Measurements from ENCODE around the gene CIAO2B.

Gene CIAO2B

GRCh38 chr16:66930189-66930588 is 4.0 kb downstream of the CIAO2B start:
- TF ChIP-seq GATA2 (IDR thresholded peaks at IDR 0.05; ENCODE audit: low read depth, low read length): no peak
- TF ChIP-seq GATA3 (IDR thresholded peaks at IDR 0.05; ENCODE audit: low read depth, low read length): no peak

GRCh38 chr16:66928702-66929388 is 5.4 kb downstream of the CIAO2B start:
- no peak for TF ChIP-seq GATA3 (IDR thresholded peaks at IDR 0.05; ENCODE audit: low read depth, low read length)
- no peak for TF ChIP-seq GATA2 (IDR thresholded peaks at IDR 0.05; ENCODE audit: low read depth, low read length)

- no peak for TF ChIP-seq GATA2 (IDR thresholded peaks at IDR 0.05; ENCODE audit: low read depth, low read length)
- TF ChIP-seq GATA3 (IDR thresholded peaks at IDR 0.05; ENCODE audit: low read depth, low read length): no peak
Measured at GRCh38 chr16:66927918-66928649, 6.1 kb downstream of the CIAO2B start.

- no peak for TF ChIP-seq GATA2 (IDR thresholded peaks at IDR 0.05; ENCODE audit: low read depth, low read length)
Measured at GRCh38 chr16:66926961-66927436, 7.2 kb downstream of the CIAO2B start.

GRCh38 chr16:66926171-66926947 is 7.8 kb downstream of the CIAO2B start:
- TF ChIP-seq GATA2 (IDR thresholded peaks at IDR 0.05; ENCODE audit: low read depth, low read length): no peak
- no peak for TF ChIP-seq GATA3 (IDR thresholded peaks at IDR 0.05; ENCODE audit: low read depth, low read length)

DNA sequence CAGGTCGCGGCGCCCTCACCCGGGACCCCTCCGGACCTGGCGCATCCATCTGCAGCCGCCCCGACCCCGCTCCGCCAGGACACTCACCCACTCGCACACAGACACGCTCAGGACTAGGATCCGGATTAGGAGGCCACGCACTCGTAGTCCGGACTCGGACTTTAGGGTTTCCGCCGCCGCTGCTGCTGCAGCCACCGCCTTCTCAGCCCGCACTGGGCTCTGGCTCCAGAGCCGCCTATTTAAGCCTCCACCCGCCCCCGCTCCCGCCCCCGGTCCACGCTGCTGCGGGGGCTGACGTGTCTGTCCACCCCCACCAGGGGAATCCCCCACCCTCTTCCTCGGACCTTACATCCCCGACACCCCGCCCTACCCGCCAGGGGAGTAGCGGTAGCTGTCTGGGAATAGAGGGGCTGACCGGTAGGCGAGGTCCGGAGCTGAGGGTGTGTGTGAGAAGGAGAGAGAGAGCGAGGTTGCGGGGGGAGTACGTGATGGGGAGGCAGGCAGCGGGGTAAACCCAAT is 8.8 kb downstream of the CIAO2B start, which contains the start of gene RRAD:
Gene RRAD, minus strand, starts transcription at position 214 of the 519 bp plus-strand sequence. CDS start 356 bp downstream, outside the sequence.
- TF ChIP-seq GATA2 (IDR thresholded peaks at IDR 0.05; ENCODE audit: low read depth, low read length): no peak
- TF ChIP-seq GATA3 (IDR thresholded peaks at IDR 0.05; ENCODE audit: low read depth, low read length): no peak

GRCh38 chr16:66924527-66925321 is 9.5 kb downstream of the CIAO2B start:
- TF ChIP-seq GATA2 (IDR thresholded peaks at IDR 0.05; ENCODE audit: low read depth, low read length) (no peak), GATA3 (IDR thresholded peaks at IDR 0.05; ENCODE audit: low read depth, low read length) (no peak)

DNA sequence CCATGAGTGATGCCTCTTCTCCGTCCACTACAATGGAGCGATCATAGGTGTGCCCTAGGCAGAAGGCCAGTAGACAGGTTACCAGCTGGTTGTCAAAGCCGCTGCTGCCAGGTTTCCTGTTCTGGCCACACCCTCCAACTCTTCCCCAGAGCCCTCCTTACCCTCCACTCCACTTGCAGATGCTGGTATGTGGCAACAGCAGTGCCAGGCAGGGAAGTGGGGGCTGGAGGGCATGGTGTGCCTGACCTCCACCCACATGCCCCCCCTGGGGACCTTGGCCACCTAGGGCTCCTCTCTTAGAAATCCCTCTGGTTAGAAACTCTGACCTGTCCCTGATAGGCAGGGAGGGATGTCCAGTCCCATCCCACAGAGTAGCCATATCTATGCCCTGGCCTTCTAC is 10.3 kb downstream of the CIAO2B start:
- TF ChIP-seq GATA3 (IDR thresholded peaks at IDR 0.05; ENCODE audit: low read depth, low read length) (no peak), GATA2 (IDR thresholded peaks at IDR 0.05; ENCODE audit: low read depth, low read length) (no peak)

- TF ChIP-seq GATA3 (IDR thresholded peaks at IDR 0.05; ENCODE audit: low read depth, low read length) (no peak), GATA2 (IDR thresholded peaks at IDR 0.05; ENCODE audit: low read depth, low read length) (no peak)
Measured at GRCh38 chr16:66923247-66923731, 10.9 kb downstream of the CIAO2B start.

- TF ChIP-seq GATA3 (IDR thresholded peaks at IDR 0.05; ENCODE audit: low read depth, low read length): no peak
- TF ChIP-seq GATA2 (IDR thresholded peaks at IDR 0.05; ENCODE audit: low read depth, low read length): no peak
Measured at GRCh38 chr16:66921729-66922450, 12.3 kb downstream of the CIAO2B start.

- TF ChIP-seq GATA3 (IDR thresholded peaks at IDR 0.05; ENCODE audit: low read depth, low read length) (no peak), GATA2 (IDR thresholded peaks at IDR 0.05; ENCODE audit: low read depth, low read length) (no peak)
Measured at GRCh38 chr16:66920924-66921680, 13.1 kb downstream of the CIAO2B start.

- TF ChIP-seq GATA3 (IDR thresholded peaks at IDR 0.05; ENCODE audit: low read depth, low read length): no peak
- no peak for TF ChIP-seq GATA2 (IDR thresholded peaks at IDR 0.05; ENCODE audit: low read depth, low read length)
Measured at GRCh38 chr16:66920299-66920590, 14.0 kb downstream of the CIAO2B start.
